Measurements from ENCODE around the gene PHC3. TPM values are rescaled to one million over a fixed set of nuclear protein-coding genes. Genes with fewer than 3 reads are reported as not detected.
"Not testable (repeated sequence)": the region's sequence is repeated elsewhere in the genome, so short reads cannot be mapped to it uniquely, and the experiment has no call there.

PHC3 gene
- total RNA-seq, 3 donors from 2014 or later = 65.1 to 117 (median 87.2) TPM

GRCh38 chr3:170211668-170212067, 30.1 kb upstream of the PHC3 start:
- no peaks in the 10 kb centered on the region for H3K27me3 ChIP-seq
- H3K9me3 ChIP-seq = peaks cover 0 to 3% of the 10 kb centered on the region in 2 donors
- intact Hi-C loops (cut with DNase I; ENCODE audit: low total_unique reads) = no loop called here
- H3K27ac ChIP-seq = no peak overlapping the region
- TF ChIP-seq CTCF (IDR thresholded peaks at IDR 0.05) = no peak
- no peak for TF ChIP-seq POLR2A (IDR thresholded peaks at IDR 0.05)
- TF ChIP-seq POLR2AphosphoS5 (IDR thresholded peaks at IDR 0.05) = no peak
- DNase-seq (ENCODE audit: low spot score in 2 of 2) = no peak
- H3K4me1 ChIP-seq = no peaks in the 10 kb centered on the region
- H3K4me3 ChIP-seq = no peak overlapping the region
- no peaks in the 10 kb centered on the region for H3K36me3 ChIP-seq

GRCh38 chr3:170207717-170208116, 26.2 kb upstream of the PHC3 start:
- Histone ChIP-seq H3K27ac (no peak overlapping the region), H3K4me1 (no peaks in the 10 kb centered on the region), H3K27me3 (no peaks in the 10 kb centered on the region), H3K9me3 (peaks cover 0 to 3% of the 10 kb centered on the region in 2 donors), H3K36me3 (no peaks in the 10 kb centered on the region), H3K4me3 (no peak overlapping the region)
- DNase-seq (ENCODE audit: low spot score in 2 of 2) = no peak
- TF ChIP-seq POLR2A (IDR thresholded peaks at IDR 0.05) (no peak), CTCF (IDR thresholded peaks at IDR 0.05) (no peak)
- intact Hi-C loops (cut with DNase I; ENCODE audit: low total_unique reads) = no loop called here

GRCh38 chr3:170206164-170206762, 24.7 kb upstream of the PHC3 start:
- H3K27me3 ChIP-seq; H3K4me3 ChIP-seq; H3K4me1 ChIP-seq; H3K27ac ChIP-seq; H3K36me3 ChIP-seq; H3K9me3 ChIP-seq; DNase-seq (ENCODE audit: low spot score in 2 of 2); intact Hi-C loops (cut with DNase I; ENCODE audit: low total_unique reads): not testable (repeated sequence)

- TF ChIP-seq POLR2A (IDR thresholded peaks at IDR 0.05) (no peak), POLR2AphosphoS5 (IDR thresholded peaks at IDR 0.05) (no peak), CTCF (IDR thresholded peaks at IDR 0.05) (no peak)
- no peak overlapping the region for H3K27ac ChIP-seq
- intact Hi-C loops (cut with DNase I; ENCODE audit: low total_unique reads) = no loop called here
- H3K27me3 ChIP-seq = no peaks in the 10 kb centered on the region
- H3K4me1 ChIP-seq = no peaks in the 10 kb centered on the region
- no peak overlapping the region for H3K4me3 ChIP-seq
- H3K36me3 ChIP-seq = no peaks in the 10 kb centered on the region
- no peak for DNase-seq (ENCODE audit: low spot score in 2 of 2)
- H3K9me3 ChIP-seq = no peaks in the 10 kb centered on the region
These were observed 23.8 kb upstream of the PHC3 start for GRCh38 chr3:170205302-170205701.

- no peaks in the 10 kb centered on the region for H3K27me3 ChIP-seq
- intact Hi-C loops (cut with DNase I; ENCODE audit: low total_unique reads) = no loop called here
- no peak for DNase-seq (ENCODE audit: low spot score in 2 of 2)
These were observed 23.0 kb upstream of the PHC3 start for GRCh38 chr3:170204509-170204908.

More at GRCh38 chr3:170204509-170204908, 23.0 kb upstream of the PHC3 start:
- H3K9me3 ChIP-seq = no peaks in the 10 kb centered on the region
- no peaks in the 10 kb centered on the region for H3K36me3 ChIP-seq
- H3K4me1 ChIP-seq = no peaks in the 10 kb centered on the region
- H3K4me3 ChIP-seq = no peak overlapping the region
- TF ChIP-seq POLR2AphosphoS5 (IDR thresholded peaks at IDR 0.05) = no peak
- no peak for TF ChIP-seq POLR2A (IDR thresholded peaks at IDR 0.05)
- TF ChIP-seq CTCF (IDR thresholded peaks at IDR 0.05) = no peak
- H3K27ac ChIP-seq = no peak overlapping the region
